Endothelial cell (in vitro differentiated cells): Measurements from ENCODE around the gene TBC1D3L. TPM values are rescaled to one million over a fixed set of nuclear protein-coding genes. Genes with fewer than 3 reads are reported as not detected.
"Not testable (repeated sequence)": the region's sequence is repeated elsewhere in the genome, so short reads cannot be mapped to it uniquely, and the experiment has no call there.

Experiments used
- DNase-seq: peaks from one replicate; pipeline ENCODE4 v3.0.0; 2021; ENCODE audit warnings: low spot score
- H3K27ac Mint-ChIP-seq: one replicate; pipeline ENCODE4 v1.8.0; 2021; ENCODE audit warnings: mixed read lengths, inconsistent platforms; ENCODE audit not compliant: unreplicated experiment
- H3K27me3 Mint-ChIP-seq: one replicate; pipeline ENCODE4 v1.8.0; 2021; ENCODE audit warnings: mild to moderate bottlenecking, moderate library complexity, mixed read lengths, inconsistent platforms; ENCODE audit not compliant: unreplicated experiment
- H3K36me3 Mint-ChIP-seq: one replicate; pipeline ENCODE4 v1.8.0; 2021; ENCODE audit warnings: mild to moderate bottlenecking, low read depth, mixed read lengths, inconsistent platforms; ENCODE audit not compliant: unreplicated experiment
- H3K4me1 Mint-ChIP-seq: one replicate; pipeline ENCODE4 v1.8.0; 2021; ENCODE audit warnings: mild to moderate bottlenecking, mixed read lengths, inconsistent platforms; ENCODE audit not compliant: unreplicated experiment
- H3K4me3 Mint-ChIP-seq: one replicate; pipeline ENCODE4 v1.8.0; 2021; ENCODE audit warnings: mild to moderate bottlenecking, mixed read lengths, inconsistent platforms; ENCODE audit not compliant: unreplicated experiment
- H3K9me3 Mint-ChIP-seq: one replicate; pipeline ENCODE4 v1.8.0; 2021; ENCODE audit warnings: mixed read lengths, inconsistent platforms; ENCODE audit not compliant: unreplicated experiment
- long read RNA-seq: library from polyadenylated mRNA; unstranded; transcript quantifications from one replicate; pipeline ENCODE4 v2.0.0, GENCODE V29; 2020; ENCODE audit not compliant: unreplicated experiment
- total RNA-seq: library from RNA; stranded (reverse); fragmentation: NEBNext Ultra II Directional; extraction: Animal tissue kit (Norgen Biotek cat#: 25700); gene quantifications from one replicate; pipeline ENCODE4 v1.2.1, GENCODE V29; 2021; ENCODE audit not compliant: unreplicated experiment

The TBC1D3L gene
- total RNA-seq, result 20.9 TPM
- long read RNA-seq, partial matches to known transcripts, result 1 of 1 reads
- long read RNA-seq, other reads (novel, unspliced or antisense), result 0 of 1 reads

DNA sequence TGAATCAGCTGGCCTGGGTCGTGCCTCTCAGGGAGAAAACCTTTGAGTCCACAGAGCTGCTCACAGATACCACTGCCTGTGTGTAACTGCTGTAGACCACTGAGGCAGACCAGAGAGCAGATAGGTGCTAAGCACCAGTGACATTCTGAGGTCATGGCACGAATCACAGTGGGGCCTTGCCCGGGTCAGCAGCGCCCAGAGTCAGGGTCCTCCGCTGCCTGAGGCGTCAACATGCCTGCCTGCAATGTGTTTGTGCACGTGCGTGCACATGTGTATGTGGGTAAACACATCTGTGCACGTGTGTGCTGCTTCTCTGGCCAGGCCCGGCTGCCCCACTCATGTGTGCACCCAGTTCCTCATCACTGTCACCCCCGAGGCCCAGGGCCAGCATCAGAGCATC, at the start of gene TBC1D3L:
Gene TBC1D3L, minus strand, starts transcription at position 101 of the 400 bp plus-strand sequence. CDS start 1,540 bp downstream, outside the sequence.
- H3K9me3 Mint-ChIP-seq, H3K27ac Mint-ChIP-seq, H3K4me3 Mint-ChIP-seq, H3K27me3 Mint-ChIP-seq, DNase-seq, H3K36me3 Mint-ChIP-seq, H3K4me1 Mint-ChIP-seq: not testable (repeated sequence)

- H3K36me3 Mint-ChIP-seq, H3K4me3 Mint-ChIP-seq, H3K4me1 Mint-ChIP-seq, DNase-seq, H3K27ac Mint-ChIP-seq, H3K9me3 Mint-ChIP-seq, H3K27me3 Mint-ChIP-seq: not testable (repeated sequence)
Observed at GRCh38 chr17:38003676-38004075, 14.8 kb upstream of the TBC1D3L start, which contains the start of gene TBC1D3D. TBC1D3D (plus strand) TSS chr17:38003976; CDS start chr17:38005561, 1,585 bp downstream.

Other genes starting within 250 kb of the TBC1D3L start
- gene HNF1B, start 244.0 kb downstream of the TBC1D3L start, total RNA-seq, result 0.13 TPM
- gene TBC1D3K, start 64.6 kb downstream of the TBC1D3L start, total RNA-seq, result not detected
- gene TBC1D3D, start 14.9 kb upstream of the TBC1D3L start, total RNA-seq, result 0.64 TPM
- not detected for gene TBC1D3C, start 79.6 kb upstream of the TBC1D3L start, total RNA-seq
- gene TBC1D3E, start 138.9 kb upstream of the TBC1D3L start, total RNA-seq, result not detected
- gene TBC1D3, start 203.5 kb upstream of the TBC1D3L start, total RNA-seq, result not detected